Epithelial cell of esophagus (primary cell): ENCODE data around the gene SLC25A1.

Experiments used
- DNase-seq: peaks from one replicate; pipeline ENCODE4 v3.0.0; 2010; ENCODE audit warnings: low read depth
- H3K4me3 ChIP-seq: 2 replicates; pipeline ENCODE4 v1.5.1; 2011; ENCODE audit warnings: mild to moderate bottlenecking, low read length, control low read depth
- CTCF ChIP-seq: IDR thresholded peaks from 2 replicates; pipeline ENCODE4 v1.5.1; 2011; ENCODE audit warnings: low read depth, mild to moderate bottlenecking, low read length, control low read depth, inconsistent platforms; ENCODE audit not compliant: insufficient read depth; ENCODE audit errors: missing control alignments

SLC25A1 gene

DNA sequence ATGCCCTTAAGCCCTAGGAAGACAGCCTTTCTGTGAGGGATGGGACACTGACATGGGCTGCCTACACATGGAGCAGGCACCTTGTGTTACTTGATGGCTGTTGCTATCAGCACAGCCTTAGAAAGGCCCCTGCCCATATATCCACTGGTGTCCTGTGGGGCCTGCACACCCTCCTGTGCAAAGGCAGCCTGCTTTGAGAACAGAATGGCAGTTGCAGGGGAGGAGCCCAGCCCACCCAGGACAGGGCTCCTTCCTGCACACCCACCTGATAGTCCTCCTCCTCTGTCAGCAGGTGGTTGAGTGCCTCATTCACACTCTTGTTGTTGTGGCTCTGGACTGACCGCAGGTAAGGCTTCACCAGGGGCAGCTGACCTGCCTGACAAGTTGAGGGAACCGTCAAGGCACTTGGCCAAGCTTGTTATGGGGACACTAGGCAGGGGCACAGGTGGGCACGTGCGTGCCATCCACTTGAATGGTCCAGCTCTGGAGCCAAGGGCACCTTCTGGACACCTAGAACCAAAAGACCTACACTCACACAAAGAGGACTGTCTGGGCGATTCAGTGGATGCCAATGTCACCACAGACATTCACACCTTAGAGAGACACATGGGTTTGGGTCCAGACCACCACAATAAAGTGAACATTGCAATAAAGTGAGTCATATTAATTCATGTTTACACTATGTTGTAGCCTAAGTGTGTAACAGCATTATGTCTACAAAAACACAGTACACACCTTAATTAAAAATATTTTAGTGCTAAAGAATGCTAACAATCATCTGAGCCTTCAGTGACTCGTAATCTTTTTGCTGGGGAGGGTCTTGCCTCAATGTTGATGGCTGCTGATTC, 9.4 kb upstream of the SLC25A1 start:
- H3K4me3 ChIP-seq: no peak overlapping the region
- TF ChIP-seq CTCF: no peak
- DNase-seq: no peak

- no peak for TF ChIP-seq CTCF
- H3K4me3 ChIP-seq: no peak overlapping the region
- no peak for DNase-seq
Measured at GRCh38 chr22:19184276-19184997, 5.9 kb upstream of the SLC25A1 start.

- TF ChIP-seq CTCF: no peak
- no peak overlapping the region for H3K4me3 ChIP-seq
- no peak for DNase-seq
Measured at GRCh38 chr22:19183216-19183615, 4.7 kb upstream of the SLC25A1 start.

GRCh38 chr22:19182472-19183157, 4.1 kb upstream of the SLC25A1 start:
- H3K4me3 ChIP-seq: no peak overlapping the region
- no peak for DNase-seq
- no peak for TF ChIP-seq CTCF

- no peak overlapping the region for H3K4me3 ChIP-seq
- TF ChIP-seq CTCF: no peak
- DNase-seq: no peak
Measured at GRCh38 chr22:19181786-19182471, 3.4 kb upstream of the SLC25A1 start.

DNA sequence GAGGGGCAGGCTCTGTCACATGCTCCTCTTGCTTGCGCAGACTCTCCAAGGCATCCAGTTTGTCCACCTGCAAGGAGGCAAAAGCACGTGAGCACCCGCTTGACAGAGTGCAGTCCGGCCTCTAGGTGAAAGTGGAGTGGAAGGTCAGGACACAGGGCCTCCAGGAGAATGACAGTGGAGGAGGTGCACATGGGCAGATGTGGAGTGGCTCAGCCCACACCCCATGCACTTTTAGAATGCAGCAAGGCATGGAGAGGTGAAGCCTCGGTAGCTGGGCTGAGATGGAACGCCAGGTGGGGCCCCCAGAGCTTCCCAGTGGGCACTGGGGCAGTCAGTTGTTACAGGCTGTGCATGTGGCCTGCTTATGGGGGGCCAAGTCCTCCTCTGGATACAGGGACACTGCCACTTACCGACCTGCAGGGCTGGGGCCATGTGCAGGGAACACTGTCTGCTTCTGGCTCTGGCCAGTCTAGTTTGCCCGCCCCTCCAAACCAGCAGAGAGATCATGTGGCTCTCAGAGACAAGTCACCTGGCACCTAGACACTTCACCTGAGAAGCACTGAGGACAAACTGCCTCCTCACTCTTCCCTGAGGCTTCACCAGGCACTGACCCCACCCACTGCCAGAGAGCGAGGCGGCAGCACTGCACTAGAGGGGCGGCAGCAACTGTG, 2.3 kb upstream of the SLC25A1 start:
- no peak for TF ChIP-seq CTCF
- DNase-seq: no peak

More for the DNA sequence above, 2.3 kb upstream of the SLC25A1 start:
- H3K4me3 ChIP-seq: no peak overlapping the region
